Esophagus muscularis mucosa (tissue), 4 donors: ENCODE data around the gene SV2C. TPM values are rescaled to one million over a fixed set of nuclear protein-coding genes. Genes with fewer than 3 reads are reported as not detected.

Experiments
- DNase-seq: peaks from one replicate; pipeline ENCODE4 v3.0.0-alpha.2; 2017; ENCODE audit errors: extremely low spot score
- H3K27ac ChIP-seq, 4 donors: fragments of 200-600 bp; sonication (generic); replicated peaks in 1 of 4; 1 replicate in 3 of 4; 2 replicates in 1 of 4; pipeline ENCODE4 v1.5.1; 2016 to 2019; ENCODE audit warnings: mild to moderate bottlenecking in 1 of 4
- H3K27me3 ChIP-seq, 4 donors: fragments of 200-600 bp; sonication (generic); one replicate each; pipeline versions ENCODE4 v1.5.1 to v1.6.0; 2016 to 2019
- H3K36me3 ChIP-seq, 4 donors: fragments of 200-600 bp; sonication (generic); one replicate each; pipeline ENCODE4 v1.5.1; 2016 to 2019
- H3K4me1 ChIP-seq, 4 donors: fragments of 200-600 bp; sonication (generic); one replicate each; pipeline ENCODE4 v1.5.1; 2016 to 2019
- H3K4me3 ChIP-seq, 4 donors: fragments of 200-600 bp; sonication (generic); 1 replicate in 2 of 4; 2 replicates in 2 of 4; pipeline ENCODE4 v1.5.1; 2016 to 2019; ENCODE audit warnings: mild to moderate bottlenecking in 4 of 4, moderate library complexity in 1 of 4
- H3K9me3 ChIP-seq, 4 donors: fragments of 200-600 bp; sonication (generic); 1 replicate in 3 of 4; 2 replicates in 1 of 4; pipeline ENCODE4 v1.5.1; 2016 to 2019
- EP300 ChIP-seq: sonication (generic); formaldehyde crosslinking; IDR thresholded peaks from one replicate; pipeline ENCODE4 v1.6.1; 2017; ENCODE audit warnings: antibody characterized with exemption
- POLR2A ChIP-seq: fragments of 450-650 bp; IDR thresholded peaks from one replicate; pipeline ENCODE4 v1.6.1; 2017; ENCODE audit warnings: antibody characterized with exemption, moderate library complexity, mild to moderate bottlenecking, low read depth
- POLR2AphosphoS5 ChIP-seq, 2 donors: sonication (generic); formaldehyde crosslinking; IDR thresholded peaks; one replicate each; pipeline ENCODE4 v1.6.1; 2017; ENCODE audit warnings: antibody characterized with exemption in 2 of 2
- WGBS: methylation state at CpG from one replicate; pipeline ENCODE4 v1.1.5; 2018; 5-methylcytosine and 5-hydroxymethylcytosine counted together
- intact Hi-C: fragments of 100-400 bp; cut with DNase I; formaldehyde crosslinking; loops from one replicate; pipeline ENCODE4 v1.15.1; 2023
- total RNA-seq, 4 donors: library from RNA; depleted of rRNA; stranded (reverse); fragments of >200 nt; gene quantifications; one replicate each; pipeline versions ENCODE4 v1.1.0 to v1.2.1, GENCODE V29; 2016
- TF ChIP-seq, protein P1 (sequence below), 3 experiments: fragments of 200-600 bp in 2 of 3; fragments of 450-650 bp in 1 of 3; sonication (generic) in 2 of 3; IDR thresholded peaks; one replicate each; pipeline ENCODE4 v1.5.1; 2017 to 2019; ENCODE audit warnings: antibody characterized with exemption in 3 of 3, mild to moderate bottlenecking in 2 of 3, moderate library complexity in 1 of 3

SV2C gene
- total RNA-seq, 4 donors from 2014 or later = 0.23 to 0.99 (median 0.47) TPM

DNA sequence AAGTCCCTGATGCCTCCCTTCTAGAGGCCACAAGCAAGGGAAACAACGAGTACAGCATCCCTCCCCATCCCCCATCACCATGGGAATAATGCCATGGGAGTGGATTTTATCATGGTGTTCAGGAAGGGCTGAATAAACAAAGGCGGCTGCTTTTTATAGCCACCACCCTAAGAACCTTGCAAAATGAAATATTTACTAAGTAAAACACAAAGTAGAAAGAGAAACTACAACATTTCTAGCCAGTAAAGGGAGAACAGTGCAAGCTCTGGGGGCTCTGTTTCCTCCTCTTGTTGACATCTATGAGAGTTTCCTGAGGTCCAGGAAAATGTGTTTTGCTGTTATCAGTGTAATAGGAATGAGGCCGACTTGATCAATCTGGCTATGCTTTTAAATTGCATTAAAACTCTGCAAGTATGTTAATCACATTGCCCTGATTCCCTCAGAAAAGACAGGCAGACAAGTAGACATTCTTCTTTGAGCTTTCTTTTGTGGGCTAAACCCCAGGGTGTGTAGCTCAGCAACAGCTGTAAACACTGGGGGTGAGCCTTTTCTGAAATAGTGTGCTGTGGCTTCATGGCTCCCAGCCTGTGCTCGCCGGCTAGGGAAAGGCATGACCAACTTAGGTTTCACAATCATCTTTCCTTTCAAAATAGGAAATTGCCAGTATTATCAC, 31.1 kb downstream of the SV2C start:
- H3K4me3 ChIP-seq = no peak overlapping the region
- H3K36me3 ChIP-seq = no peaks in the 10 kb centered on the region
- DNase-seq = no peak
- intact Hi-C loops = no loop called here
- H3K4me1 ChIP-seq = peaks cover 0 to 5% (median 3%) of the 10 kb centered on the region in 4 donors
- H3K27ac ChIP-seq = no peak overlapping the region
- H3K9me3 ChIP-seq = no peaks in the 10 kb centered on the region
- H3K27me3 ChIP-seq = no peaks in the 10 kb centered on the region
- 28% methylated on average over 5 of the region's 5 CpGs for WGBS
- TF ChIP-seq, protein P1, sequence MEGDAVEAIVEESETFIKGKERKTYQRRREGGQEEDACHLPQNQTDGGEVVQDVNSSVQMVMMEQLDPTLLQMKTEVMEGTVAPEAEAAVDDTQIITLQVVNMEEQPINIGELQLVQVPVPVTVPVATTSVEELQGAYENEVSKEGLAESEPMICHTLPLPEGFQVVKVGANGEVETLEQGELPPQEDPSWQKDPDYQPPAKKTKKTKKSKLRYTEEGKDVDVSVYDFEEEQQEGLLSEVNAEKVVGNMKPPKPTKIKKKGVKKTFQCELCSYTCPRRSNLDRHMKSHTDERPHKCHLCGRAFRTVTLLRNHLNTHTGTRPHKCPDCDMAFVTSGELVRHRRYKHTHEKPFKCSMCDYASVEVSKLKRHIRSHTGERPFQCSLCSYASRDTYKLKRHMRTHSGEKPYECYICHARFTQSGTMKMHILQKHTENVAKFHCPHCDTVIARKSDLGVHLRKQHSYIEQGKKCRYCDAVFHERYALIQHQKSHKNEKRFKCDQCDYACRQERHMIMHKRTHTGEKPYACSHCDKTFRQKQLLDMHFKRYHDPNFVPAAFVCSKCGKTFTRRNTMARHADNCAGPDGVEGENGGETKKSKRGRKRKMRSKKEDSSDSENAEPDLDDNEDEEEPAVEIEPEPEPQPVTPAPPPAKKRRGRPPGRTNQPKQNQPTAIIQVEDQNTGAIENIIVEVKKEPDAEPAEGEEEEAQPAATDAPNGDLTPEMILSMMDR (IDR thresholded peaks at IDR 0.05) = no peak
- TF ChIP-seq POLR2AphosphoS5 (IDR thresholded peaks at IDR 0.05) = no peak
- no peak for TF ChIP-seq EP300
- TF ChIP-seq POLR2A = no peak

DNA sequence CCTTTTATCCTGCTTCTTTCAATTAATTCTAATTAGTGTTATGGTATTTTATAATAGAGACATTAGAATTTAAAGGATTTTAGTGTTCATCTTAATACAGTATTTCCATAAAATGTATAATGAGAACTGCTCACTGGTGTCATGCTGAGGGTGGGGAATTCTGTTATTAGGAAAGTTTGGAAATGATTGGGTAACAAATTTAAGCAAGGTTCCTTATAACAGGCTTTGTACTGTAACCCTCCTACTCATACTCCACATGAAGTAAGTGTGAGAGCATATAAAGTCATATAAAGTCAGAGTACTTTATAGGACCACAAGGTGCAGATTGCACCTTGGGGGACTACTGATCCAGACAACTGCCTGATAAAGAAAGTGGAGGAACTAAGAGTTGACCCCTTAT, 42.2 kb downstream of the SV2C start:
- intact Hi-C loops = no loop called here
- H3K4me1 ChIP-seq = no peaks in the 10 kb centered on the region

DNA sequence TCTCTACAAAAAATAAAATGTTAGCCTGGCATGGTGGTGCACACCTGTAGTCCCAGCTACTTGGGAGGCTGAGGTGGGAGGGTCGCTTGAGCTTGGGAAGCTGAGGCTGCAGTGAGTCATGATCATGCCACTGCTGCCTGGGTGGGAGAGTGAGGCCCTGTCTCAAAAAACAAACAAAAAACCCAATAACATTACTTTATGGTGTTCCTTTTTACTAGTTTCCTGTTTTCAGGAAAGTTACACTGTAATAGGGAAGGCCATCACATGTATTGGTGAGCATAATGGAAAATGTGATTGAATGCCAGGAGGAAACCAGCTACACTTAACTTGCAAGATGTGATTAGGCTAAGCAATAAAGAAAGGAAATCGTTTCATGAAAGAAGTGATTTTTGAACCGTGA, 42.7 kb downstream of the SV2C start:
- Histone ChIP-seq H3K36me3 (no peaks in the 10 kb centered on the region), H3K27ac (no peak overlapping the region), H3K27me3 (no peaks in the 10 kb centered on the region), H3K4me1 (no peaks in the 10 kb centered on the region), H3K4me3 (no peak overlapping the region), H3K9me3 (no peaks in the 10 kb centered on the region)
- TF ChIP-seq, protein P1 (IDR thresholded peaks at IDR 0.05) = no peak
- no peak for TF ChIP-seq POLR2A
- no peak for TF ChIP-seq POLR2AphosphoS5 (IDR thresholded peaks at IDR 0.05)
- TF ChIP-seq EP300 = no peak
- intact Hi-C loops = no loop called here
- DNase-seq = no peak
- WGBS = 89% methylated on average over 3 of the region's 3 CpGs

More for the DNA sequence above, 42.2 kb downstream of the SV2C start:
- Histone ChIP-seq H3K36me3 (no peaks in the 10 kb centered on the region), H3K27ac (no peak overlapping the region), H3K27me3 (no peaks in the 10 kb centered on the region), H3K4me3 (no peak overlapping the region), H3K9me3 (no peaks in the 10 kb centered on the region)
- DNase-seq = no peak
- TF ChIP-seq POLR2A (no peak), EP300 (no peak), POLR2AphosphoS5 (IDR thresholded peaks at IDR 0.05) (no peak)
- TF ChIP-seq, protein P1 (IDR thresholded peaks at IDR 0.05) = no peak

DNA sequence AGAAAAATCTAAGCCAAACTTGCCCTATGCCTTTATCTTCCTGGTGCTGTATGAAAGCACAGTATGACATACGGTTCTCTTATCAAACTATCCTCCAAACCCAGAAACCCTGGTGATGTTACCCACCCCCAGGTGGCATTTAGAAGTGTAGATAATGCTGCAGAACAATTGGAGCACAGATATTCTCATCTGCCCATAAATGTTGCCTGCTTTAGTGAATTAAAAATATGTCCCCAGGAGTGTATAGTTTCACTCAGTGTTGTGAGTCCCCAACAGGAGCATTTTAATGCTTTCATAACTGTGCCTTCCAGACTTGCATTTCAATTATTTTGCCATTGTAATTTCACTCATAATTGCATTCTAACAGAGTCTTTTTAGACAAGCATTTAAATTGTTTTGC, 50.8 kb downstream of the SV2C start:
- Histone ChIP-seq H3K4me1 (no peaks in the 10 kb centered on the region), H3K27ac (no peak overlapping the region), H3K27me3 (no peaks in the 10 kb centered on the region), H3K4me3 (no peak overlapping the region), H3K36me3 (no peaks in the 10 kb centered on the region), H3K9me3 (no peaks in the 10 kb centered on the region)
- intact Hi-C loops = no loop called here
- 61% methylated on average over 1 of the region's 1 CpG for WGBS
- no peak for DNase-seq
- TF ChIP-seq, protein P1 (IDR thresholded peaks at IDR 0.05) = no peak
- TF ChIP-seq POLR2AphosphoS5 (IDR thresholded peaks at IDR 0.05) = no peak
- no peak for TF ChIP-seq POLR2A
- no peak for TF ChIP-seq EP300

DNA sequence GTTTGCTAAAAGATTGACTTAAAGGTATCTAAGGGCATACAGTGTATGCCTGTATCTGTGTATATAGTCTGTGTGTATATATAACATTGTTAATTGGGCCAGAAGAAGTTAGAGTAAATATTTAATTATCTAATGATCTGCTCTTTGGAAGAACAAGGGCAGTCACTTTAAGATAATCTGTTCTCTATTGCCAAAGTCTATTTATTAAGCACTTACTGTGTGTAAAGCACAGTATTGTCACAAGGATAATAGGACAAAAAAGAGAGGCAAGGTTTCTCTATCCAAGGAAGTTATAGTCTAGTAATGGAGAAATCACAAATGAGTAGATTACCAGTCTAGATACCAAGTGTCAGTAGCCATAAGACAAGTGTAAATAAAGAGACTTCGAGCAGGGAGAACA, 51.5 kb downstream of the SV2C start:
- Histone ChIP-seq H3K27ac (no peak overlapping the region), H3K4me3 (no peak overlapping the region), H3K9me3 (no peaks in the 10 kb centered on the region), H3K36me3 (no peaks in the 10 kb centered on the region), H3K4me1 (no peaks in the 10 kb centered on the region), H3K27me3 (no peaks in the 10 kb centered on the region)
- DNase-seq = no peak
- TF ChIP-seq, protein P1 (IDR thresholded peaks at IDR 0.05) = no peak
- TF ChIP-seq POLR2A (no peak), POLR2AphosphoS5 (IDR thresholded peaks at IDR 0.05) (no peak), EP300 (no peak)
- WGBS = 74% methylated on average over 1 of the region's 1 CpG
- intact Hi-C loops = no loop called here
